ENCODE results near the gene C19orf33.

Gene C19orf33

DNA sequence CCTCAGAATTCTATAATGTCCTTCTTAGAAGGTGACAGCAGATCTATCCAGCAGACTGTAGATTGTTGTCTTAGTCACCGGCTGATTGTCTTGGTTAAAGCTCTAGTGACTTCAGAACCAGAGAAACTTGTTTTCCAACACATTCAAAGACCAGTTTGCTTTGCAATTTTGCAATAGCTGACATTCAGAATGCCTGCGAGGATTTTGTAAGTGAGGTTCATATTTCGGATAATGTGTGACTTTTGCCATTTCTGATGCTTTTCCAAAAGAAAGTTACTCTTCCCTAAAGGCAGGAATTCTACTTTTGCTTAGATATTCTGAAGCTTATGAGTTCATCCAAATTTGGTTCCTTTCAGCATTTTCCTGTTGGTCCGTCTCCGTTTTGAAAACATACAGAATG, 26.5 kb upstream of the C19orf33 start:
- Histone ChIP-seq H3K36me3 (peaks cover 10% of the 10 kb centered on the region), H3K4me1 (ENCODE audit: control insufficient read depth in 1 of 2, insufficient read depth in 1 of 2, low read depth in 1 of 2, low read length in 1 of 2) (no peaks in the 10 kb centered on the region), H3K9me3 (no peaks in the 10 kb centered on the region), H3K27me3 (no peaks in the 10 kb centered on the region), H3K27ac (no peak overlapping the region), H3K4me3 (ENCODE audit: low read depth in 1 of 2, low read length in 1 of 2) (no peak overlapping the region)
- TF ChIP-seq, protein P1, sequence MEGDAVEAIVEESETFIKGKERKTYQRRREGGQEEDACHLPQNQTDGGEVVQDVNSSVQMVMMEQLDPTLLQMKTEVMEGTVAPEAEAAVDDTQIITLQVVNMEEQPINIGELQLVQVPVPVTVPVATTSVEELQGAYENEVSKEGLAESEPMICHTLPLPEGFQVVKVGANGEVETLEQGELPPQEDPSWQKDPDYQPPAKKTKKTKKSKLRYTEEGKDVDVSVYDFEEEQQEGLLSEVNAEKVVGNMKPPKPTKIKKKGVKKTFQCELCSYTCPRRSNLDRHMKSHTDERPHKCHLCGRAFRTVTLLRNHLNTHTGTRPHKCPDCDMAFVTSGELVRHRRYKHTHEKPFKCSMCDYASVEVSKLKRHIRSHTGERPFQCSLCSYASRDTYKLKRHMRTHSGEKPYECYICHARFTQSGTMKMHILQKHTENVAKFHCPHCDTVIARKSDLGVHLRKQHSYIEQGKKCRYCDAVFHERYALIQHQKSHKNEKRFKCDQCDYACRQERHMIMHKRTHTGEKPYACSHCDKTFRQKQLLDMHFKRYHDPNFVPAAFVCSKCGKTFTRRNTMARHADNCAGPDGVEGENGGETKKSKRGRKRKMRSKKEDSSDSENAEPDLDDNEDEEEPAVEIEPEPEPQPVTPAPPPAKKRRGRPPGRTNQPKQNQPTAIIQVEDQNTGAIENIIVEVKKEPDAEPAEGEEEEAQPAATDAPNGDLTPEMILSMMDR (IDR thresholded peaks at IDR 0.05): no peak

DNA sequence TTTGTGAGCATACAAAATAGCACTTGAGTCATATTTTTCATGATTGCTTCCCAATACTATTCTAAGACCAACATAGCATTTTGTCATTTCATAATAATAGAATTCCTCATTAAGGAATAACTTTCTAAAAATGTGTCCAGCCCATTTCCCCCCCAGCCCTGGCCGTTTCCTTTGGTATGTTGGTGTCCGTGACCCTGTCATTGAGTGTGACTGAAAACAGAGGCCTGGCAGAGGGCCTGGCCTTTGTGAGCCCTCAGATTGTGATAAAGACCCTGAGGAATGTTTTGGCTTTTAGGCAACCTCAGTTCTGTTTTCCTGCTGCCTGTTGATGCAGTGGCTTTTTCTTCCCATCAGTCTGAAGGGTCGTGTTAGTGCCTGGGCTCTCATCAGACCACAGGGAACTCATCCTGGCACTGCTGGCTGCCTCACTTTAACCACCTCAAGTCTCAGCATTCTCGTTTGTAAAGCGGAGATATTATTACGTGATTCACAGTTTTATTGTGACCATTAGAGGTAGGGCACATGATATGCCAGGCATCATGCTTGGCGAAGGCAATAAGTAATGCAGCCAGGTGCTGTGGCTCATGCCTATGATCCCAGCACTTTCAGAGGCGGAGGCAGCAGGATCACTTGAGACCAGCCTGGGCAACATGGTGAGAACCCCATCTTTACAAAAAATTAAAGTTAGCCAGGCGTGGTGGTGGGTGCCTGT, 25.9 kb upstream of the C19orf33 start:
- no peak overlapping the region for H3K27ac ChIP-seq

DNA sequence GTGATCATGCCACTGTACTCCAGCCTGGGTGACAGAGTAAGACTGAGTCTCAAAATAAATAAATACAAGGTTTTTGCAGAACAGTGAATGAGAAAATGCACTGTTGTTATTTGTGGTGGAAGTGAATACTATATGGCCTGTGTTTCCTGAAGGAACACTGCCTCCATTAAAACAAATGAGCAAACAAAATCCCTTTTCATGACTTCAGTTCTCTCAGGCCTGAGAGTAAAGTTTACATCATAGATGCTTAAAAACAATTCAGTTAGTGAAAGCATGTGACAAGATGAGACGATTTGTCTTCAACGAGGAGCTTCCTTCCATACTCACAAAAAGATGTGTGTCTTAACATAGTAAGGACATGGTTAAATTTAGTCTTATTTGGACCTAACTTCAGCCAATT, 25.3 kb upstream of the C19orf33 start:
- no peak overlapping the region for H3K27ac ChIP-seq
- H3K4me3 ChIP-seq (ENCODE audit: low read depth in 1 of 2, low read length in 1 of 2): no peak overlapping the region
- TF ChIP-seq, protein P1 (IDR thresholded peaks at IDR 0.05): no peak
- H3K36me3 ChIP-seq: peaks cover 10% of the 10 kb centered on the region
- no peaks in the 10 kb centered on the region for H3K4me1 ChIP-seq (ENCODE audit: control insufficient read depth in 1 of 2, insufficient read depth in 1 of 2, low read depth in 1 of 2, low read length in 1 of 2)
- no peaks in the 10 kb centered on the region for H3K27me3 ChIP-seq
- H3K9me3 ChIP-seq: no peaks in the 10 kb centered on the region

More for the DNA sequence above, 25.9 kb upstream of the C19orf33 start:
- no peaks in the 10 kb centered on the region for H3K4me1 ChIP-seq (ENCODE audit: control insufficient read depth in 1 of 2, insufficient read depth in 1 of 2, low read depth in 1 of 2, low read length in 1 of 2)
- peaks cover 10% of the 10 kb centered on the region for H3K36me3 ChIP-seq
- no peaks in the 10 kb centered on the region for H3K9me3 ChIP-seq
- TF ChIP-seq, protein P1 (IDR thresholded peaks at IDR 0.05): no peak
- H3K27me3 ChIP-seq: no peaks in the 10 kb centered on the region
- H3K4me3 ChIP-seq (ENCODE audit: low read depth in 1 of 2, low read length in 1 of 2): no peak overlapping the region

DNA sequence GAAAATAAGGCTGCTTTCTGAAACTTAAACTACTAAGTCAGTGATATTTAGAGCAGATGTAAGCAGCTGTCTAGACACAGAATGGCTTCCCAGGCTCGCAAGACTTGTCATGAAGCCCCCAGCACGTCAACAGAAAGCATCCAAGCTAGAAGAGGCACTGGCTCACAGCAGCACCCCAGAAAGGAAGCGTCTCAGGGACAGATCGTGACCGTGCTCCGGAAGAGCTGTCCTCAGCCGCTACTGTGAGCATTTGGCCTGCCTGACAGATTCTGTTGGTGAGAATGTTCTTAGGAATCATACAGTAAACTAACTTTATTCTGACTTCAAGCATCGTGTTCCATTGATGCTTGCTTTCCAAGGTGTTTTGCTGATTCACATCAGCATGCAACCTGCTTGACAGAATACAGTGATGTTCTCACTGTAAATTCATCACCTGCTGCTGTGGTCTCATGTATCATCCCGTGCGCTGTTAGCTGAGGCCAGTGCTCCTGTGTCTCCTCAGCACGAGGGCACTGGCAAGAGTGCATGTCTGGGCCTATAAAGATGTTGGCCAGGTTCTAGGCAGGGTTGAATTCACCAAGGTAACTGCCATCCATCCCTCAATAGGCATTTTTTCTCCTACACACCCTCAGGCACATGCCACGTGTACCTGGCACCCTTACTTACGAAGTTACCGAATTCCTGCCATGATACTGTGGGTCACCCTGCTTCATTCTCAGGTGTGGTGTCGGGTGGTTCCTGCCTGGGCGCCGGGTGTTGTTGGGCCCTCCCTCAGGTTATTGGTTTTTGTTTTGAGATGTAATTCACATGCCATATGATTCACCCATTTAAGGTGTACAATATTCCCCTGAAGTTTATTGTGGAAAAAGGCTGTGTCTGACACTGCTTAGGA, 23.8 kb upstream of the C19orf33 start:
- no peaks in the 10 kb centered on the region for H3K9me3 ChIP-seq
- peaks cover 22% of the 10 kb centered on the region for H3K36me3 ChIP-seq
- H3K27me3 ChIP-seq: no peaks in the 10 kb centered on the region
- H3K4me3 ChIP-seq (ENCODE audit: low read depth in 1 of 2, low read length in 1 of 2): no peak overlapping the region
- H3K27ac ChIP-seq: no peak overlapping the region
- TF ChIP-seq, protein P1 (IDR thresholded peaks at IDR 0.05): no peak
- no peaks in the 10 kb centered on the region for H3K4me1 ChIP-seq (ENCODE audit: control insufficient read depth in 1 of 2, insufficient read depth in 1 of 2, low read depth in 1 of 2, low read length in 1 of 2)

DNA sequence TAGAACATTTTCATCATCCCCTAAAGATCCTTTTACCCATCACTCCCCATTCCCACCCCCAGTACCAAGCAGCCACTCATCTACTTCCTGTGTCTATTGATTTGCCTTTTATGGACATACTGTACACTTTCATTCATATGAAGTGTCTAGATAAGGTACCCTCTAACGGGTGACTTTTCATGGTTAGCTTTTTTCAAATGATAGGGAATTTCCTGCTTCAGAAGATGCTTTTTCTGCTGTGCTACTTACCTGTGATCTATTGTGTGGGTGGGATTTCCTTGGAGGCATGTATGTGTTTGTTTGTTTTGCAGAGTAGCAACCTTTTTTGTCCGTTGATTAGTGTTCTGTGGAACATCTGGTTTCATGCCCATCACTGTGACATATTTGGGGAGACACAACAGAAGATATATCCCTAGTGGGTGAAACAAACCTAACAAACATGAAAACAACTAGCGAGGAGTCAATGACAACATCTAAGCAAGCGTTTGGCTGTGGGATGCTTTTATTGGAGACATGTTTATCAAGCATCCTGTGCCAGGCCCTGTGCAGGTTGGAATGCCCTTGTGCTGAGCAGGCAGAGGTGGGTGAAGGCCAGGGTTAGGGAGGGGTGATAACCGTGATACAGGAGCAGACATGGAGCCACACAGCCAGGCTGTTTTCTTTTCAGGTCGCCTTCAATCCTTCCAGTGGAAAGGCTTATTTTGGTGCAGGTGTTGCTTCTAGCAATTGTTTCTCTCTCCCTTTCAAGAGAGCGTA, 22.1 kb upstream of the C19orf33 start:
- no peaks in the 10 kb centered on the region for H3K27me3 ChIP-seq
- H3K4me3 ChIP-seq (ENCODE audit: low read depth in 1 of 2, low read length in 1 of 2): no peak overlapping the region
- H3K36me3 ChIP-seq: peaks cover 34% of the 10 kb centered on the region
- no peaks in the 10 kb centered on the region for H3K9me3 ChIP-seq
- H3K27ac ChIP-seq: no peak overlapping the region
- TF ChIP-seq, protein P1 (IDR thresholded peaks at IDR 0.05): no peak
- no peaks in the 10 kb centered on the region for H3K4me1 ChIP-seq (ENCODE audit: control insufficient read depth in 1 of 2, insufficient read depth in 1 of 2, low read depth in 1 of 2, low read length in 1 of 2)
